ENCODE measurements around the gene RSPRY1. TPM values are rescaled to one million over a fixed set of nuclear protein-coding genes. Genes with fewer than 3 reads are reported as not detected.
"Not testable (repeated sequence)": the region's sequence is repeated elsewhere in the genome, so short reads cannot be mapped to it uniquely, and the experiment has no call there.

The RSPRY1 gene
- polyA plus RNA-seq, 1 experiment, result 63.8 TPM

DNA sequence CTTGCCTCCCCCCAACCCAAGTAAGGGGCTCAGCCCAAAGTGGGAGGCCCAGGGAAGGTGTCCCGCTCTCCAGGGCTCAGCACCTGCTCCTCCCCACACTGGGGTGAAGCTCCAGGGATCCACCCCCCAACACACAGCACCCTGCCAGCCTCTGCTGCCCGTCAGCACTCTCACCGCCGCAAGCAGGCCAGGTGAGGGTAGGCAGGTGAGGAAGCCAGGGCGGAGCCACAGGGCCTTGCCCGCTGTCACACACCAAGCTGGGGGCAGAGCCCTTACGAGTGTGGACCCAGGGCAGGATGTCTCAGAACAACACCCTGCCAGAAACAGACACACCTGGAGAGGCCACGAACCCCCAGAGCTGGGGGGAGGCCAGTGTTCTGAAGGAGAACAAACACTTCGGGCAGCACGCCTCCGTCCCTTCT lies 78.8 kb downstream of the RSPRY1 start:
- H3K4me3 ChIP-seq (ENCODE audit: low read depth, low read length), result no peak overlapping the region
- POLR2A ChIA-PET, result no interaction called here
- no peak for DNase-seq (ENCODE audit: low read depth, low spot score)
- no peaks in the 10 kb centered on the region; the same call in 1 of the 2 replicates for H3K9me3 ChIP-seq (ENCODE audit: control insufficient read depth, insufficient read depth, low read length)
- H3K27me3 ChIP-seq (ENCODE audit: control insufficient read depth, insufficient read depth, low read length), result peaks cover 5% of the 10 kb centered on the region
- CTCF ChIA-PET, result no interaction called here
- no peak for TF ChIP-seq CTCF (IDR thresholded peaks at IDR 0.05; ENCODE audit: low read depth, low read length)
- H3K27ac ChIP-seq (ENCODE audit: low read depth, low read length), result no peak overlapping the region

- peaks cover 5% of the 10 kb centered on the region for H3K27me3 ChIP-seq (ENCODE audit: control insufficient read depth, insufficient read depth, low read length)
- CTCF ChIA-PET, result no interaction called here
- POLR2A ChIA-PET, result no interaction called here
- no peak for TF ChIP-seq CTCF (IDR thresholded peaks at IDR 0.05; ENCODE audit: low read depth, low read length)
- no peaks in the 10 kb centered on the region; the same call in 1 of the 2 replicates for H3K9me3 ChIP-seq (ENCODE audit: control insufficient read depth, insufficient read depth, low read length)
- H3K4me3 ChIP-seq (ENCODE audit: low read depth, low read length), result no peak overlapping the region
- no peak overlapping the region for H3K27ac ChIP-seq (ENCODE audit: low read depth, low read length)
- no peak for DNase-seq (ENCODE audit: low read depth, low spot score)
Measured at GRCh38 chr16:57265850-57266530, 79.9 kb downstream of the RSPRY1 start.

DNA sequence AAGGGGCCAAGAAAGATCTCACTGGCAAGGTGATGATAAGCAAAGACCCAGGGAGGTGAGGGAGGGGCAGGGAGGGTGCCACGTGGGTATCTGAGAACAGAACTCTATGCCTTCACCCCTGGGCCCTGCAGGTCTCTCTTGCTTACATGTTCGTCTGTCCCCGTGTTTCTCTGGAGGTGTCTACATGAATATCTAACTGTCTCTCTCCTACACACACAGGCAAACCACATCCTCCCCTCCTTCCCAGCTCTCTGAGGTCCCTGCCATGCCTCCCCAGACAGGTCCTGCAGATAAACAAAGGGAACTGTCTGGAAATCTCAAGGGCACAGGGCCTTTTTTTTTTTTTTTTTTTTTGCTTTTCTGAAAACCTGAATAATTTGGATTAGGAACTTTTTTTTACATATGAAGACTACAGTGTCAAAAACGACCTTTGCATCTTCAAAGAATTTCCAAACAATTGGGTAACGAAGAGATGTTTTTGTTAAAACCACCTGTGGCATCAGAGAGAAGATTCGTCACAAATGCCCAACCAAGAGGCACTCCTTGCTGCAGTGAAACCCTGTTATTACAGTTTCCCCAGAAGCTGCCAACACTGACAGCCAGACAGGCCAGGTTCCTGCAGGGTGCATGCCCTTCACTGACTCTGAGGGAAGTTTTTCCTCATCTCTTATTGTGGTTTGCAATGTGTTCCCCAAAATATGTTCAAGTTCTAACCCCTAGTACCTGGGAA lies 80.6 kb downstream of the RSPRY1 start:
- no peak overlapping the region for H3K4me3 ChIP-seq (ENCODE audit: low read depth, low read length)
- ChIA-PET POLR2A (interaction anchor here (0.6 kb wide), 1 partner anchor 81 kb away, joined by 3 read pairs; the partner anchor contains the start of genes PSME3IP1 and RSPRY1), CTCF (no interaction called here)
- no peak for TF ChIP-seq CTCF (IDR thresholded peaks at IDR 0.05; ENCODE audit: low read depth, low read length)
- H3K27me3 ChIP-seq (ENCODE audit: control insufficient read depth, insufficient read depth, low read length), result peaks cover 5% of the 10 kb centered on the region
- H3K9me3 ChIP-seq (ENCODE audit: control insufficient read depth, insufficient read depth, low read length), result no peaks in the 10 kb centered on the region; the same call in 1 of the 2 replicates
- no peak for DNase-seq (ENCODE audit: low read depth, low spot score)
- no peak overlapping the region for H3K27ac ChIP-seq (ENCODE audit: low read depth, low read length)

GRCh38 chr16:57267343-57267742 lies 81.2 kb downstream of the RSPRY1 start:
- H3K27ac ChIP-seq (ENCODE audit: low read depth, low read length); H3K27me3 ChIP-seq (ENCODE audit: control insufficient read depth, insufficient read depth, low read length); H3K9me3 ChIP-seq (ENCODE audit: control insufficient read depth, insufficient read depth, low read length); H3K4me3 ChIP-seq (ENCODE audit: low read depth, low read length); CTCF ChIA-PET; DNase-seq (ENCODE audit: low read depth, low spot score): not testable (repeated sequence)
- POLR2A ChIA-PET, result interaction anchor here (0.6 to 0.7 kb wide), 2 partner anchors 22 to 81 kb away, joined by 3 read pairs; partner anchors contain the start of genes ARL2BP, PSME3IP1 and RSPRY1

DNA sequence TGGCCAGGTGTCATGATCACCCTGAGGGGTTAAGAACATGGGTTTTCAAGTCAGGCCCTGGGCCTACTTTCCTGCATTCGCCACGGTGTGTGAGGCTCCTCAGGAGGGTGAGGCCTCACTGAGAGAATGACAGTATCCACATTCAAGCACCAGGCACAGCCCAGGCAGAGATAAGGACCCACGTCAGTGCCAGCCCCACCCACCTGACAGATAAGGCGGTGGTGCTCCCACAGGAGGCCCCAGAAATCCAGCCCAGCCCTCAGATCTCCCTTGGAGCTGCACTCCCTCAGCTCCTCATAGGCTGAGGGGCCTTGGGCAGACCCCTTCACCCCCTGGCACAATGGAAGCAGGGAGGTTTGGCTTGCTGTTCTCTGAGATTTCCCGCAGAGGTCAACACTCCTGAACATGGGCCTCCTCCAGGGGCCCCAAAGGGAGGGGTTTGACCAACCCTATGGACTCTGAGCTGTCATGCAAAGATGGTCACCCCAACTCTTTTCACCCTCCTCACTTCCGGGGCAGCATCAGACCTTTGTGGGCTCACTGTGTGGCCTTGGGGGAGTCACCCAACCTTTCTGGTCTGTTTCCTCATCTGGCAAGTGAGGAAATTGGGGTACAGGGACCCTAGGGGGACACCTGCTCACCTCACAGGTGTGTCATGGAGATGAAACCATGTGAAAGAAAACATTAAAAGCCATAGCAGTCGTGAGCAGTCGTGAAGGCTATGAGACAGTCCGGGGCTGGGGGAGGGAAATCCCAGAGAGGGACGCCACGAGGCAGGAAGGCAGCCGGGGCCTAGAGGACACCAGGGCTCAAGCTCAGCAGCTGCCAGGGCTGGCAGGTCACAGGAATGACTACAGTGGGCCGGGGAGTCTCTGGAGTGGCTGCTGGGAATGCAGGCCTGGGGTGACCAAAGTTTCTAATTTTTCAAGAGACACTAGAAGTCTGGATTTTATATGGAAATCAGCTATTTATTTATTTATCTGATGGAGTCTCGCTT lies 83.0 kb downstream of the RSPRY1 start:
- POLR2A ChIA-PET, result no interaction called here
- Histone ChIP-seq H3K4me3 (ENCODE audit: low read depth, low read length) (no peak overlapping the region), H3K9me3 (ENCODE audit: control insufficient read depth, insufficient read depth, low read length) (no peaks in the 10 kb centered on the region), H3K27me3 (ENCODE audit: control insufficient read depth, insufficient read depth, low read length) (peaks cover 5% of the 10 kb centered on the region), H3K27ac (ENCODE audit: low read depth, low read length) (no peak overlapping the region)
- CTCF ChIA-PET, result interaction anchor here (0.6 kb wide), 1 partner anchor 477 kb away, joined by 3 read pairs; no protein-coding TSS in a partner anchor
- no peak for DNase-seq (ENCODE audit: low read depth, low spot score)
- no peak for TF ChIP-seq CTCF (IDR thresholded peaks at IDR 0.05; ENCODE audit: low read depth, low read length)
